ENCODE results near the gene VRTN. TPM values are rescaled to one million over a fixed set of nuclear protein-coding genes. Genes with fewer than 3 reads are reported as not detected.
"Not testable (repeated sequence)": the region's sequence is repeated elsewhere in the genome, so short reads cannot be mapped to it uniquely, and the experiment has no call there.

The VRTN gene
- total RNA-seq, 4 donors from 2014 or later: not detected

GRCh38 chr14:74389980-74390379 lies 41.7 kb downstream of the VRTN start:
- DNase-seq (ENCODE audit: extremely low spot score): no peak
- H3K9me3 ChIP-seq: no peaks in the 10 kb centered on the region
- H3K4me1 ChIP-seq: no peaks in the 10 kb centered on the region
- H3K27me3 ChIP-seq: peaks cover 0 to 23% (median 0%) of the 10 kb centered on the region in 4 donors
- WGBS: 89% methylated on average over 7 of the region's 7 CpGs
- no peak overlapping the region for H3K4me3 ChIP-seq
- intact Hi-C loops (cut with DNase I): no loop called here
- H3K36me3 ChIP-seq: no peaks in the 10 kb centered on the region
- H3K27ac ChIP-seq (replicated peaks in 1 of 4): no peak overlapping the region
- no peak for TF ChIP-seq POLR2AphosphoS5 (IDR thresholded peaks at IDR 0.05)
- TF ChIP-seq POLR2A (IDR thresholded peaks at IDR 0.05; ENCODE audit: low read depth): no peak
- no peak for TF ChIP-seq CTCF (IDR thresholded peaks at IDR 0.05)
- no peak for TF ChIP-seq EP300 (IDR thresholded peaks at IDR 0.05)

GRCh38 chr14:74390505-74390904 lies 42.2 kb downstream of the VRTN start:
- DNase-seq (ENCODE audit: extremely low spot score); H3K36me3 ChIP-seq; intact Hi-C loops (cut with DNase I); H3K9me3 ChIP-seq; H3K4me1 ChIP-seq; H3K27ac ChIP-seq (replicated peaks in 1 of 4); H3K4me3 ChIP-seq: not testable (repeated sequence)
- H3K27me3 ChIP-seq: peaks cover 0 to 28% (median 0%) of the 10 kb centered on the region in 4 donors
- WGBS: 80% methylated on average over 3 of the region's 3 CpGs

GRCh38 chr14:74391479-74391878 lies 43.2 kb downstream of the VRTN start:
- no peak for TF ChIP-seq POLR2A (IDR thresholded peaks at IDR 0.05; ENCODE audit: low read depth)
- TF ChIP-seq EP300 (IDR thresholded peaks at IDR 0.05): no peak
- TF ChIP-seq POLR2AphosphoS5 (IDR thresholded peaks at IDR 0.05): no peak
- Histone ChIP-seq H3K4me1 (no peaks in the 10 kb centered on the region), H3K9me3 (no peaks in the 10 kb centered on the region), H3K27ac (replicated peaks in 1 of 4) (no peak overlapping the region), H3K4me3 (no peak overlapping the region), H3K36me3 (no peaks in the 10 kb centered on the region), H3K27me3 (peaks cover 0 to 33% (median 0%) of the 10 kb centered on the region in 4 donors)
- intact Hi-C loops (cut with DNase I): no loop called here
- no peak for DNase-seq (ENCODE audit: extremely low spot score)
- 91% methylated on average over 3 of the region's 3 CpGs for WGBS

- DNase-seq (ENCODE audit: extremely low spot score): no peak
- Histone ChIP-seq H3K36me3 (no peaks in the 10 kb centered on the region), H3K4me3 (no peak overlapping the region), H3K9me3 (no peaks in the 10 kb centered on the region), H3K4me1 (no peaks in the 10 kb centered on the region), H3K27ac (replicated peaks in 1 of 4) (no peak overlapping the region), H3K27me3 (peaks cover 0 to 41% (median 0%) of the 10 kb centered on the region in 4 donors)
- WGBS: 82% methylated on average over 16 of the region's 16 CpGs
- intact Hi-C loops (cut with DNase I): no loop called here
- TF ChIP-seq POLR2A (IDR thresholded peaks at IDR 0.05; ENCODE audit: low read depth) (no peak), POLR2AphosphoS5 (IDR thresholded peaks at IDR 0.05) (no peak), EP300 (IDR thresholded peaks at IDR 0.05) (no peak)
Observed at GRCh38 chr14:74392616-74393570, 44.6 kb downstream of the VRTN start.

GRCh38 chr14:74394549-74394948 lies 46.3 kb downstream of the VRTN start:
- TF ChIP-seq POLR2AphosphoS5 (IDR thresholded peaks at IDR 0.05): no peak
- TF ChIP-seq CTCF (IDR thresholded peaks at IDR 0.05): no peak
- TF ChIP-seq POLR2A (IDR thresholded peaks at IDR 0.05; ENCODE audit: low read depth): no peak
- no peak for TF ChIP-seq EP300 (IDR thresholded peaks at IDR 0.05)
- Histone ChIP-seq H3K4me1 (no peaks in the 10 kb centered on the region), H3K9me3 (no peaks in the 10 kb centered on the region), H3K4me3 (no peak overlapping the region), H3K36me3 (no peaks in the 10 kb centered on the region), H3K27me3 (peaks cover 0 to 50% (median 0%) of the 10 kb centered on the region in 4 donors), H3K27ac (replicated peaks in 1 of 4) (no peak overlapping the region)
- 45% methylated on average over 2 of the region's 2 CpGs for WGBS
- DNase-seq (ENCODE audit: extremely low spot score): no peak
- intact Hi-C loops (cut with DNase I): no loop called here

- no peak for TF ChIP-seq POLR2A (IDR thresholded peaks at IDR 0.05; ENCODE audit: low read depth)
- TF ChIP-seq CTCF (IDR thresholded peaks at IDR 0.05): no peak
- no peak for TF ChIP-seq EP300 (IDR thresholded peaks at IDR 0.05)
- no peak for TF ChIP-seq POLR2AphosphoS5 (IDR thresholded peaks at IDR 0.05)
- WGBS: 47% methylated on average over 4 of the region's 4 CpGs
- intact Hi-C loops (cut with DNase I): no loop called here
- no peak overlapping the region for H3K27ac ChIP-seq (replicated peaks in 1 of 4)
- peaks cover 0 to 53% (median 0%) of the 10 kb centered on the region in 4 donors for H3K27me3 ChIP-seq
- H3K9me3 ChIP-seq: no peaks in the 10 kb centered on the region
- no peaks in the 10 kb centered on the region for H3K4me1 ChIP-seq
- DNase-seq (ENCODE audit: extremely low spot score): no peak
- H3K4me3 ChIP-seq: no peak overlapping the region
- no peaks in the 10 kb centered on the region for H3K36me3 ChIP-seq
Observed at GRCh38 chr14:74395094-74395493, 46.8 kb downstream of the VRTN start.

Data from esophagus muscularis mucosa (tissue), 4 donors.